Tibial artery (tissue), 4 donors: Measurements from ENCODE around the gene STIP1.
"Not testable (repeated sequence)": the region's sequence is repeated elsewhere in the genome, so short reads cannot be mapped to it uniquely, and the experiment has no call there.

Experiments used
- DNase-seq, 2 donors: peaks; one replicate each; pipeline ENCODE4 v3.0.0-alpha.2; 2019
- H3K27ac ChIP-seq, 2 donors: fragments of 200-600 bp; sonication (generic) in 1 of 2; 1 replicate in 1 of 2; 2 replicates in 1 of 2; pipeline ENCODE4 v1.5.1; 2018 to 2019; ENCODE audit warnings: mild to moderate bottlenecking in 1 of 2
- H3K27me3 ChIP-seq, 2 donors: fragments of 200-600 bp; sonication (generic) in 1 of 2; one replicate each; pipeline versions ENCODE4 v1.5.1 to v1.6.0; 2016 to 2019
- H3K36me3 ChIP-seq, 3 donors: fragments of 200-600 bp; sonication (generic) in 2 of 3; one replicate each; pipeline ENCODE4 v1.5.1; 2016 to 2019; ENCODE audit warnings: mild to moderate bottlenecking in 2 of 3
- H3K4me1 ChIP-seq, 4 donors: fragments of 200-600 bp; sonication (generic) in 2 of 4; 1 replicate in 3 of 4; 2 replicates in 1 of 4; pipeline ENCODE4 v1.5.1; 2016 to 2019
- H3K4me3 ChIP-seq, 2 donors: fragments of 200-600 bp; sonication (generic) in 1 of 2; 1 replicate in 1 of 2; 2 replicates in 1 of 2; pipeline ENCODE4 v1.5.1; 2018 to 2019; ENCODE audit warnings: mild to moderate bottlenecking in 2 of 2
- H3K9me3 ChIP-seq, 3 donors: fragments of 200-600 bp; sonication (generic) in 1 of 3; one replicate each; pipeline ENCODE4 v1.5.1; 2016 to 2019
- intact Hi-C: fragments of 100-400 bp; cut with DNase I; formaldehyde crosslinking; loops from one replicate; pipeline ENCODE4 v1.15.0; 2023; ENCODE audit warnings: low total_unique reads
- TF ChIP-seq, protein P1 (sequence below), 2 experiments: fragments of 200-600 bp in 1 of 2; fragments of 450-650 bp in 1 of 2; IDR thresholded peaks; one replicate each; pipeline ENCODE4 v1.5.1; 2017 to 2019; ENCODE audit warnings: antibody characterized with exemption in 2 of 2, mild to moderate bottlenecking in 1 of 2, moderate library complexity in 1 of 2

STIP1 gene

DNA sequence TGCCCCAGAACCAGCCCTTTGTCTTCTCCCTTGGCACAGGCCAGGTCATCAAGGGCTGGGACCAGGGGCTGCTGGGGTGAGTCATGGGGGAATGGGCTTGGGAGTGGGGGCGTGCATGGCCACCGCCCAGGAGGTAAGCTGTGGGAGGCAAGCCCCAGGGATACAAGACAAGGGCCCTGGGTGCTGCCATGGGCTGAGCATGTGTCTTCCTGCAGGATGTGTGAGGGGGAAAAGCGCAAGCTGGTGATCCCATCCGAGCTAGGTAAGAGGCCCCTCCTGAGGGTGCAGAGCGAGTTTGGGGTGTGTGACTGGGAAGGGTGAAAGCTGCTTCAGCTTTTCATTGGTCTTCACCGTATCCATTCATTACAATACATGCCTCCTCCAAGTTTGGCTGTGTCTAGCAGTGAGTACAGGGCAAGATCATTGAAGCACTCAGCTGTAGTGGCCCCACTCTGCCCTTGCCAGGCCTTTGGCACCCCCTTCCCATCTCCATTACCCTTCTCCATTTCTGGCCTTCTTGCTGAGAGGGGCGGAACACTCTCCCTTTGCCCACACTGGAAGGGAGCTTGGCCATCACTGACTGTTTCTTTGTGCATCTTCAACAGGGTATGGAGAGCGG is 57.4 kb downstream of the STIP1 start:
- H3K27ac ChIP-seq = peak overlapping the region in 1 of 2 donors; percentile 87
- H3K9me3 ChIP-seq = no peaks in the 10 kb centered on the region
- no peaks in the 10 kb centered on the region for H3K27me3 ChIP-seq
- peaks cover 0 to 60% (median 45%) of the 10 kb centered on the region in 4 donors for H3K4me1 ChIP-seq
- intact Hi-C loops = no loop called here
- peaks cover 0 to 25% (median under 1%) of the 10 kb centered on the region in 3 donors for H3K36me3 ChIP-seq
- DNase-seq = no peak
- no peak overlapping the region for H3K4me3 ChIP-seq
- TF ChIP-seq, protein P1, sequence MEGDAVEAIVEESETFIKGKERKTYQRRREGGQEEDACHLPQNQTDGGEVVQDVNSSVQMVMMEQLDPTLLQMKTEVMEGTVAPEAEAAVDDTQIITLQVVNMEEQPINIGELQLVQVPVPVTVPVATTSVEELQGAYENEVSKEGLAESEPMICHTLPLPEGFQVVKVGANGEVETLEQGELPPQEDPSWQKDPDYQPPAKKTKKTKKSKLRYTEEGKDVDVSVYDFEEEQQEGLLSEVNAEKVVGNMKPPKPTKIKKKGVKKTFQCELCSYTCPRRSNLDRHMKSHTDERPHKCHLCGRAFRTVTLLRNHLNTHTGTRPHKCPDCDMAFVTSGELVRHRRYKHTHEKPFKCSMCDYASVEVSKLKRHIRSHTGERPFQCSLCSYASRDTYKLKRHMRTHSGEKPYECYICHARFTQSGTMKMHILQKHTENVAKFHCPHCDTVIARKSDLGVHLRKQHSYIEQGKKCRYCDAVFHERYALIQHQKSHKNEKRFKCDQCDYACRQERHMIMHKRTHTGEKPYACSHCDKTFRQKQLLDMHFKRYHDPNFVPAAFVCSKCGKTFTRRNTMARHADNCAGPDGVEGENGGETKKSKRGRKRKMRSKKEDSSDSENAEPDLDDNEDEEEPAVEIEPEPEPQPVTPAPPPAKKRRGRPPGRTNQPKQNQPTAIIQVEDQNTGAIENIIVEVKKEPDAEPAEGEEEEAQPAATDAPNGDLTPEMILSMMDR (IDR thresholded peaks at IDR 0.05) = no peak

DNA sequence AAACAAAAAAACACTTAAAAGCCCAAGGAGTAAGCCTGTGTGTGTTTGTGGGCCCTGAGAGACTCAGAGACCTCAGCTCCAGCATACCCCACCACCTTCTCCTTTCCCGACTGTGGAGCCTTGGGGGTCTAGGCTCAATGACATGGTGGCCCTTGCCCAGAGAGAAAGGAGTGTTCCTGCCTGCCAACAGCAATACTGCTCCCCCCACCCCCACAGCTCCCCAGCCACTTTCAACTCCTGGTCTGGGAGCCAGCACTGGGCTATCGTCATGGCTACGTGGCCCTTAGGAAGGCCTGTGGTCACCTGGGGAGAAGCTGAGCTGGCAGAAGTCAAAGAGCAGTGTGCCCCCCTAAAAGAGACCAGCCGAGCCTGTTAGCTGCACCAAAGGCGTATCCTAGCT is 58.1 kb downstream of the STIP1 start:
- no peak for DNase-seq
- Histone ChIP-seq H3K4me1 (peaks cover 0 to 60% (median 45%) of the 10 kb centered on the region in 4 donors), H3K36me3 (peaks cover 0 to 17% (median 0%) of the 10 kb centered on the region in 3 donors), H3K27me3 (no peaks in the 10 kb centered on the region), H3K27ac (peak overlapping the region in 1 of 2 donors; percentile 89), H3K4me3 (no peak overlapping the region), H3K9me3 (no peaks in the 10 kb centered on the region)
- TF ChIP-seq, protein P1 (IDR thresholded peaks at IDR 0.05) = no peak
- intact Hi-C loops = no loop called here

DNA sequence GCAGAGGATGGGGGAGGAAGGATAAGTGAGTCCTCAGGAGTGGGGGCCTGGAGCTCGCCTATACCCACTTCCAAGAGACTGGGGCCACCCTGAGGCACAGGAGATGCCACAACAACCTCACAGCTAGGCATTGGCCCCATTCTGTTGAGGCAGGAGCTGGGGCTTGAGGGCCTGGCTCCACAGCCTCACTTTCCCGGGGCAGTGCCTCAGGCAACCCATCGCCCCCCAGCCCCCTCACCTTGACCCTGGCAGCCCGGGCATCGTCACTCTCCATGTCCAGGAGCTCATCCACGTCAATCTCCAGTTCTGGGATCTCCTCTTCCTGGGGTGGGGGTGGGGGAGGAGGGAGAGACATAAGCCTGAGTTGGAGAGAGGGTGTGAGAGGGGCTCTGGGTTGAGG is 59.0 kb downstream of the STIP1 start:
- TF ChIP-seq, protein P1 (IDR thresholded peaks at IDR 0.05) = no peak
- Histone ChIP-seq H3K27ac (peak overlapping the region; percentile 87 to 89), H3K27me3 (no peaks in the 10 kb centered on the region), H3K9me3 (no peaks in the 10 kb centered on the region), H3K4me3 (peak overlapping the region; percentile 62 to 79), H3K36me3 (peaks cover 0 to 15% (median 0%) of the 10 kb centered on the region in 3 donors), H3K4me1 (peaks cover 0 to 56% (median 43%) of the 10 kb centered on the region in 4 donors)
- intact Hi-C loops = no loop called here
- no peak for DNase-seq

DNA sequence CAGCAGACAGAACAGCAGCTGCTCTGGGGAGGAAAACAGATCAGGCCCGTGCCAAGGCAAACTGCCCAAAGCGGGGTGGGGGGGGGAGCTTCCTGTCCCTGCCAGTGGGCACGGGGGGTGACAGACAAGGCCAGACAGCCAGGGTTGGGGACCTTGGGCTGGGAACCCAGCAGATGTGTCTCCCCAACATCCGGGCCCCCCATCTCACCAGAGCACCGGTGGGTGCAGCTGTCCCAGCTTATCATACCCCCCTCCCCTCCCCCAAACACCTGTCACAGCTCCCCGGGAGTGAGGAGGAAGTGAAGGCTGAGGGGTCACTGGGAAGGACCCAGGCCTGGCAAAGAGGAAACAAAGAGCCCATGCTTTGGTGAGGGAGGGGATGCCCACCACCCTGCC is 59.4 kb downstream of the STIP1 start:
- no peaks in the 10 kb centered on the region for H3K9me3 ChIP-seq
- intact Hi-C loops = no loop called here

DNA sequence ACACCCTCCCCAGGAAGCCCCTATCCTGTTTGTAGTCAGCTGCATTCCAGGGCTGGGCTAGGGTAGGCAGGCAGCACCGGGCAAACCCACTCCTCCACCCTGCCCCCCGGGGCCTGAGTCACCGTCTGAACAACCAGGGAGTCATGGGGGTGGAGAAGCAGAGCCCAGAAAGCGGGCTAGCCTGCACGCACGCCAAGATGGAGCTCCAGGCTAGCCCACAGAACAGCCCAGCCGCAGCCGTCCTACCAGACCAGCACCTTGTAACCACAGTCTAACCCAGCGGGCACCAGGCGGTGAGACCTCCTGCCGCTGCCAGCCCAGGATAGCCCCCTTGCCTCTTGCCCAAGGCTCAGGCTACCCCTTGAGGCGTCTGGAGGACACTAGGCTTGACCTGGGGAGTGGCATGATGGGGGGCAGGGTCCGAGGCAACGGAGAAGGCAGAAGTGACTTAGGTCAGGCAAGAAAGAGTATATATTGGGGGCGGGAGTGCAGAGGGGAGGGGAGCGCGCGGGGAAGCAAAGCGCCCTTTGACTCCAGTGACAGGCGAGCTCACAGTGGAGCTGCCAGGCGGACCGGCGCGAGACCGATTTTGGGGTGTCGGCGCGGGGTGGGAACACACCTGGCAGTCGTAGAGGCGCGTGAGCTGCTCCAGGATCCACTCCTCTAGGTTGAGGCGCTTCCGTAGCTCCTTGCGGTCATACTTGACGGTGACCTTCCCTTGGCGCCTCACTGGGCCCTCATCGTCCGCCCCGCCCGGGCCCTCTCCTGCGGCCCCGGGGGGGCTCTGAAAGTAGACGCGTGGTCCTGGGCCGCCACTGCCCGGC is 60.0 kb downstream of the STIP1 start:
- Histone ChIP-seq H3K9me3 (no peaks in the 10 kb centered on the region), H3K27me3 (no peaks in the 10 kb centered on the region), H3K27ac (peak overlapping the region; percentile 87 to 89), H3K4me3 (peak overlapping the region; percentile 62 to 79), H3K4me1 (peaks cover 0 to 57% (median 44%) of the 10 kb centered on the region in 4 donors), H3K36me3 (peaks cover 0 to 15% (median 0%) of the 10 kb centered on the region in 3 donors)
- intact Hi-C loops = no loop called here
- DNase-seq = peak; percentile 81 to 93
- TF ChIP-seq, protein P1 (IDR thresholded peaks at IDR 0.05) = no peak

More for the DNA sequence above, 59.4 kb downstream of the STIP1 start:
- H3K27ac ChIP-seq = peak overlapping the region; percentile 87 to 89
- H3K36me3 ChIP-seq = peaks cover 0 to 15% (median 0%) of the 10 kb centered on the region in 3 donors
- no peaks in the 10 kb centered on the region for H3K27me3 ChIP-seq
- TF ChIP-seq, protein P1 (IDR thresholded peaks at IDR 0.05) = no peak
- peak in 1 of 2 donors; percentile 90 for DNase-seq
- peaks cover 0 to 53% (median 39%) of the 10 kb centered on the region in 4 donors for H3K4me1 ChIP-seq
- peak overlapping the region; percentile 62 to 79 for H3K4me3 ChIP-seq

DNA sequence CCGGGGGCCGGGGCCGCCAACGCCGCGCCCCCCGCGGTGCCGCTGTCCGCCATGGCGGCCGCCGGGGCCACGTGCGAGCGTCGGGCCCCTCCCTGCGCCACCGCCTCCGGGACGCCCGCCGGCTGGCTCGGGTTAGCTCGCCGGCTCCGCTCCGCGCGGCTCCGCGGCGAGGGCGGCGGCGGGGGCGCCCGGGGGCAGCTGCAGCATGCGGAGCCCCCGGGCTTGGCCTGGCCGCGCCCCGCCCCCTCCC is 60.6 kb downstream of the STIP1 start:
- intact Hi-C loops, H3K27me3 ChIP-seq, DNase-seq, H3K9me3 ChIP-seq: not testable (repeated sequence)
- H3K36me3 ChIP-seq = peaks cover 0 to 15% (median 0%) of the 10 kb centered on the region in 3 donors
- peak overlapping the region; percentile 87 to 89 for H3K27ac ChIP-seq
- H3K4me3 ChIP-seq = peak overlapping the region; percentile 62 to 79
- H3K4me1 ChIP-seq = peaks cover 0 to 60% (median 44%) of the 10 kb centered on the region in 4 donors
